Right ventricle myocardium inferior (tissue), 1 donor: ENCODE results near the gene TRAPPC1. TPM values are rescaled to one million over a fixed set of nuclear protein-coding genes. Genes with fewer than 3 reads are reported as not detected.

Experiments
- ATAC-seq: fragments of 200-7000 bp; cut with Tn5 transposase; one replicate; pipeline ENCODE4 v1.9.1; 2020; ENCODE audit warnings: mild to moderate bottlenecking, moderate library complexity
- DNase-seq: peaks from one replicate; pipeline ENCODE4 v3.0.0; 2021; ENCODE audit errors: missing footprints
- intact Hi-C: fragments of 100-400 bp; cut with DNase I; formaldehyde crosslinking; loops from one replicate; pipeline ENCODE4 v1.11.0; 2022
- total RNA-seq: library from RNA; stranded (reverse); fragmentation: NEBNext Ultra II Directional; extraction: Animal tissue kit (Norgen Biotek cat#: 25700); gene quantifications from one replicate; pipeline ENCODE4 v1.2.1, GENCODE V29; 2021
- donor health status: DM: no; HTN: yes; CAD: no; lungs with severe emphysema.

TRAPPC1 gene
- total RNA-seq, 1 donor from 2014 or later = 118 TPM

DNA sequence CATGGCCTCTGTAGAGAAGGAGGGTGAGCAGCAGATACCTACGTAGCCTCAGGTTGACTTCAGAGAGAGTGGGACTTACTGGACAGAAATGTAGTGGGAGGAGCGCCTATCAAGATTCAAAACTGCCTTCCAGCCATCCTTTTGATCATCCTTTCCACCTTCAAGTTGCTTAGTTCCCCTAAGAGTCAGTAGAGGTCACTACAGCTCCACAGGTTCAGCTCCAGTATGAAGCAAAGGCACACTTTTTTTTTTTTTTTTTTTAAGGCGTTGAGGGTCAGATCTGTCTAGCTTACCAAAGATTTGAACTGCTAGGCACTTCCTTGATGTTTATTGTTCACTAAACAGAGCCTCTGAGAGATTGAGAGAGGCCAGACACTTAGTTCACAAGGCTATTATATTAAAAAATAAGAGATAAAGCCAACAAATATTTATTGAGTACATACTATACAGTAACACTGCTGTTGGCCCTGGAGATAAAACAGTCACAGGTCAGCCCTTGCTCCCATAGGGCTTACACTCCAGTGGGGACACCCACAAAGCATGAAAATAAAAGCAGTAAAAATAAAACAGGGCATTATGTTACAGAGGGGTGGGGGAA, 18.7 kb downstream of the TRAPPC1 start:
- DNase-seq (no peak), ATAC-seq (no peak)
- intact Hi-C loops = loop anchor here (1.0 to 5.0 kb wide), 3 partner anchors 76 to 144 kb away; no protein-coding TSS in a partner anchor

DNA sequence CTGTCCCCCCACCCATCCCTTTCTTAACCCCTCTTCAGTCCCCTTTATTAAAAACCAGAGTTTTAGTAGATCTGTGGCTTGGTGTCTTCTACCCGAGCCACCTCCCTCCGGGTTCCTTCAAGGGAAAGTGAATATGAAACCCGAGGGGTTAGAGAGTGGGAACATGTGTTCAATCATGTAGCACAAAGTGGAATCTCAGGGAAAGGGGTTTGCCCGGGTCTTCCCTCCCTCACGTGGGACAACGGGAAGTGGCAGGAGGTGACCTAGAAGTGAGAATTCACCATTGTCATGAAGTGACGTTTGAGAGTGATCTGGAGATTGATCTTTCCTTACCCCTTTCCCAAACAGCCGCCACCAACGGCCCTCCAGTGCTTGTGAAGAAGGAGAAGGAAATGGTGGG, 20.6 kb downstream of the TRAPPC1 start:
- no peak for DNase-seq
- intact Hi-C loops = loop anchor here (5.0 kb wide), 1 partner anchor 146 kb away; no protein-coding TSS in a partner anchor
- ATAC-seq = no peak

DNA sequence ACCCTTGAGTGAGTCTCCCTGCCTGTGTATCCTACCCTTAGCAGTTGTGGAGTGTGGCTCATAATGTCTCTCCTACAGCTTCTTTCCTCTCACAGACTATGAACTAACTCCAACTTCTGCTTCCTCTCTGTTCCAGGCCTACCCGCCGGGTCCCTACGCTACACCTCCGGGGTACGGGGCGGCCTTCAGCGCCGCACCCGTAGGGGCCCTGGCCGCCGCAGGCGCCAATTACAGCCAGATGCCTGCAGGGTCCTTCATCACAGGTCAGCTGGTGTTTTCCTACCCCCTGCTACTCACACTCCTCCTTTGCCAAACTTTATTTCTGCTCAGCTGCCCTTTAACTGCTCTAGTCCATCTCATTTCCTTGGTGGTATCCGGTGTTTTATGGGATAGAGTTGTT, 21.0 kb downstream of the TRAPPC1 start:
- DNase-seq (no peak), ATAC-seq (no peak)
- intact Hi-C loops = loop anchor here (5.0 kb wide), 1 partner anchor 147 kb away; no protein-coding TSS in a partner anchor

DNA sequence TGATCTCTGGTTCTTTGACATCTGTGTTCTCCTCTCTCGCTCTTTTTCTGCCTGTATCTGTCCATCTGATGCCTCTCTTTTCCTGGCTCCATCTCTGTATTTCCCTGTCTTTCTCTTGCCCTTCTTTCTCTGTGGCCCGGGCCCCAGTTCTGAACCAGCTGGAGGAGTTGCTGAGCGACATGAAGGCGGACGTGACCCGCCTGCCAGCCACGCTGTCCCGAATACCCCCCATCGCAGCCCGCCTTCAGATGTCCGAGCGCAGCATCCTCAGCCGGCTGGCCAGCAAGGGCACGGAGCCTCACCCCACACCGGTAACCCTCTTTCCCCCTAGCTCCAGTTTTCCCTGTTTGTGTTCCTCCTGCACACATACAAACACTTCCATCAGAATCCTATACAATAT, 21.5 kb downstream of the TRAPPC1 start:
- DNase-seq = no peak
- ATAC-seq = no peak
- intact Hi-C loops = loop anchor here (5.0 kb wide), 1 partner anchor 147 kb away; no protein-coding TSS in a partner anchor

DNA sequence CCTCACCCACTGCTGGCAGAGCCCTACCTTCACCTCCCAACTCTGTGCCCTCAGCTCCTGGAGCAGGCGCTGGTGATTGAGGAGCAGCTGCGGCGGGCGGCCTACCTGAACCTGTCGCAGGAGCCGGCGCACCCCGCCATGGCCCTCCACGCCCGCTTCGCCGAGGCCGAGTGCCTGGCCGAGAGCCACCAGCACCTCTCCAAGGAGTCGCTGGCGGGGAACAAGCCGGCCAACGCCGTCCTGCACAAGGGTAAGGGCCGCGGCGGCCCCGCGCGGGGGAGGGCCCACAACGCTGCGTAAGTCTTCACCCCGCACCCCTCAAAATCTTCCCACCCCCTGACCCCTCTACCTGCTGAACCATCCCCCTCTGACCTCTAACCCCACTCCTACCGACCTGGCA, 22.7 kb downstream of the TRAPPC1 start:
- DNase-seq = no peak

DNA sequence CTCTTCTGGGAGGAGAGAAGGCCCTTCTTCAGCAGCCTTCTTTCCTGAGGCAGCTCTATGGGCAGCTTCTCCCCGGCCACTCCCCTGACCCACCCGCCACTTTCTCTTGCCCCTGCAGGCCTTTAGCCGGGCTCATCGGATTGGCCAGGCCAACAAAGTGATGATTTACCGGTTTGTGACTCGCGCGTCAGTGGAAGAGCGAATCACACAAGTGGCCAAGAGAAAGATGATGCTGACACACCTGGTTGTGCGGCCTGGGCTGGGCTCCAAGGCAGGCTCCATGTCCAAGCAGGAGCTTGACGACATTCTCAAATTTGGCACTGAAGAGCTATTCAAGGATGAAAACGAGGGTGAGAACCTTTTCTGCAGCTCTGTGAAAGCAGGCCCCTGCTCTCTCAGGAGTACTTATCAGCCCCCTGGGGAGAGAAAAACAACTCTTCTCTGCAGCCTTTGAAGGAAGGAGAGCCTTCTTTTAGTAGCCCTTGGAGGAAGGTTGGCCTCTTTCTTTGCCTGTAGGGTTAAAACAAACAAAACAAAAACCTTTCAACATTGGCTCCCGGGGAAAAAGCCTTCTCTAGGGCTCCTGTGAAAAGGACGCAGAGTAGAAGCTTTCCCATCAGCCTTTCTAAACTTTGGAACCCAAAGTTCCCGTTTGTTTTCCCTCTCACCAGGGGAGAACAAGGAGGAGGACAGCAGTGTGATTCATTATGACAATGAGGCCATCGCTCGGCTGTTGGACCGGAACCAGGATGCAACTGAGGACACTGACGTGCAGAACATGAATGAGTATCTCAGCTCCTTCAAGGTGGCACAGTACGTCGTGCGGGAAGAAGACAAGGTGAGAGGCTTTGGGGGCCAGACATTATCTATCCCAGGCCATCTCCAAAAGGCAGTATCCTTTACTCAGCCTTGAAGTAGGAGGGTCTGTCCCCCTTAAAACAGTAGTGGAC, 28.3 kb downstream of the TRAPPC1 start:
- intact Hi-C loops = no loop called here
- ATAC-seq (no peak), DNase-seq (no peak)

More for the DNA sequence above, 22.7 kb downstream of the TRAPPC1 start:
- intact Hi-C loops = no loop called here
- ATAC-seq = no peak

DNA sequence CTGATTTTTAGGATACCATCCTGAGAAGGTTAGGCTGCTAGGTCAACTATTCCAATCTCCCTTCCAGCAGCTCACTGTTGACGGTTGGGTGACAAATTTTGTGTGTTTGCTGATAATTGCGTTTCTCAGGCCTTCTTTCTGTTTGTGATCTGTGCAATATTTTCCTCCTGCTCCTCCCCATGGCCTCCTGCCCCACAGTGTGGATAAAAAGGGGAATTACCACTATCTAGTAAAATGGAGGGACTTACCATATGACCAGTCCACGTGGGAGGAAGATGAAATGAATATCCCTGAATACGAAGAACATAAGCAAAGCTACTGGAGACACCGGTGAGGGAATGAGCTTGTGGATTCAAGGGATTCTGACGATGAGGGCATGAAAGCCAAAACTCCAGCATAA, 34.0 kb downstream of the TRAPPC1 start:
- intact Hi-C loops = loop anchor here (1.0 to 10.0 kb wide), 2 partner anchors 35 to 73 kb away; no protein-coding TSS in a partner anchor
- no peak for DNase-seq
- peak; percentile 63 for ATAC-seq

DNA sequence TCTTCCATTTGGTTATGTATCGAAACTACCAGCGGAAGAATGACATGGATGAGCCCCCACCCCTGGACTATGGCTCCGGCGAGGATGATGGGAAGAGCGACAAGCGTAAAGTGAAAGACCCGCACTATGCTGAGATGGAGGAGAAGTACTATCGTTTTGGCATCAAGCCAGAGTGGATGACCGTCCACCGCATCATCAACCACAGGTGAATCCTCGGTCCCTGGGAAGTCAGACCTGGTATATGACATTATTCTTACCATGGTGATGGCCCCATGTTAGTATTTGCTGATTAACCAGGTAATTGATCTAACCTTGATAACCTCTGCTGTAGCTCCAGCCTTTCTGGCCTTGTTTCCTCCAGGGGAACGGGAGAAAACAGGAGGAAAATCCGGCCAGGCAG, 34.7 kb downstream of the TRAPPC1 start:
- DNase-seq = no peak
- intact Hi-C loops = loop anchor here (1.0 to 10.0 kb wide), 2 partner anchors 35 to 72 kb away; no protein-coding TSS in a partner anchor
- no peak for ATAC-seq

DNA sequence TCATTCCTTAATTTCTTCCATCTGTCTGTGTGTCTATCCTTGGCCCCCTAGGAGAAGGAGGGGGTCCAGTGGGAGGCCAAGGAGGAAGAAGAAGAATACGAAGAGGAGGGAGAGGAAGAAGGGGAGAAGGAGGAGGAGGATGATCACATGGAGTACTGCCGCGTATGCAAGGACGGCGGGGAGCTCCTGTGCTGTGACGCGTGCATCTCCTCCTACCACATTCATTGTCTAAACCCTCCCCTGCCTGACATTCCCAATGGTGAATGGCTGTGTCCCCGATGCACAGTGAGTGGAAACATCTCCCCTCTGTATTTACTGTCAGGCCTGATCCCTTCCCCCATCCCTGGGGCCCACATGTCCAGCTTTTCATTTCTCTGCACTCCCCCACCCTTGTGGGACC, 36.9 kb downstream of the TRAPPC1 start:
- DNase-seq (no peak), ATAC-seq (no peak)
- intact Hi-C loops = loop anchor here (10.0 kb wide), 1 partner anchor 70 kb away; no protein-coding TSS in a partner anchor

DNA sequence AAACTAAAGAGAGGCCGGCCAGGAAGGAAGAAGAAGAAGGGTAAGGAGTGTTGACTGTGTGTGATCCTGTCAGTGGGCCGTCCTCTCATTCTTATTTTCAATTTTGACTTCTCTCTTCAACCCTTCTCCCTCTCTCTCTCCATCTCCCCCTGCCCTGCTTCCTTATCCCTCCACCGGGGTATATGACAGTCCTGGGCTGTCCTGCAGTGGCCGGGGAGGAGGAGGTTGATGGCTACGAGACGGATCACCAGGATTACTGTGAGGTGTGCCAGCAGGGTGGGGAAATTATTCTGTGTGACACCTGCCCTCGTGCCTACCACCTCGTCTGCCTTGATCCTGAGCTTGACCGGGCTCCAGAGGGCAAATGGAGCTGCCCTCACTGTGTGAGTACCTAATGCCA, 37.5 kb downstream of the TRAPPC1 start:
- ATAC-seq (no peak), DNase-seq (no peak)
- intact Hi-C loops = loop anchor here (10.0 kb wide), 1 partner anchor 69 kb away; no protein-coding TSS in a partner anchor

DNA sequence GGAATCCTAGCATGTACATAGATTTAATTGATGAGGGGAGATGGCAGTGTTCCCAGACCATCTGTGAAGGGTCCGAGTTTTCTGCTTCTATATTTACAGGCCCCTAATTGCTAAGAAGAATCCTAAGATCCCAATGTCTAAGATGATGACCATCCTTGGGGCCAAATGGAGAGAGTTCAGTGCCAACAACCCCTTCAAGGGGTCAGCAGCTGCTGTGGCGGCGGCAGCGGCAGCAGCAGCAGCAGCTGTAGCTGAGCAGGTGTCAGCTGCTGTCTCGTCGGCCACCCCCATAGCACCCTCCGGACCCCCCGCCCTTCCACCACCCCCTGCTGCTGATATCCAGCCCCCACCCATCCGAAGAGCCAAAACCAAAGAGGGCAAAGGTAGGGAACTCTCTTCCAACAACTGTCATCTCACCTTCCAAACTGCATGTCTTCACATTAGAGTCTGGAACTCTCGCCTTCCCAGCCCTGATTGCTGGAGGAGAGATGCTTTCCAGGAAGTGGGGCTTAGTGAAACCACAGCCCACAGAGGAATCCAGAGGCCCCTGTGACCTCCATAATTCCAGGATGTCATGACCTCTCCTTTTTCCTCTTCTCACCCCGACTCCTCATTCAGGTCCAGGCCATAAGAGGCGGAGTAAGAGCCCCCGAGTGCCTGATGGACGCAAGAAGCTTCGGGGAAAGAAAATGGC, 38.4 kb downstream of the TRAPPC1 start:
- DNase-seq = no peak
- intact Hi-C loops = loop anchor here (10.0 kb wide), 1 partner anchor 69 kb away; no protein-coding TSS in a partner anchor
- ATAC-seq = no peak

DNA sequence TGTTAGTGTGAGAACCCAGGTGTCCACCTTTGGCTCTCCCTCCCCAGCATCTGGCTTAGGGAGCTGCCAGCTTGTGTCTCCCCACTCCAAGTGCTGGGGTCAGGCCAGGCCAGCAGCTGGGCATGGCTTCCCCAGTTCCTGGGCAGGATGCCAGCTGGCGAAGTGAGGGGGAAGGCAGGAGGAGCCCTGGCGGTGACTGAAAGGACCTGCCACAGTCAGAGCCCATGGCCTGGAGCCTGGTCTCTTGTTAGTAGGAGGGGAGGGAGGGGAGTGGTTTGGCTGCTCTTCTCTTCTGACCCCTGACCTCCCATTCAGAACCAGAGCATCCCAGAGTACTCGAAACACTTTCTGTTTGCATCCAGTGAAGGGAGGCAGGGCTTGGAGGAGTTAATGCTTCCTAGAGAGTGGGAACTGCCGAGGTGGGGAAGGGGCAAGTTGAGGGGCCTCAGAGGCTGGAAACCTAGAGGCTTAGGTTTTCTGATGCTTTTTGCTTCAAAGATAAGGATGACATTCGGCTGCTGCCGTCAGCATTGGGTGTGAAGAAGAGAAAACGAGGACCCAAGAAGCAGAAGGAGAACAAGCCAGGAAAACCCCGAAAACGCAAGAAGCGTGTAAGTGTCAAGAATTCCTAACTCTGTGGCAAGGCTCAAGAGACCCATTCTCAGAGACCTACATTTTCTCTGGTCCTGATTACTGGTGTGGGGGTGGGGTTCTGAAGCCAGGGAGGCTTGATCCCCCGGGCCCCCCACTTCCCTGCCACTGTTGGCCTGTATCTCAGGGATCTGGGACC, 42.4 kb downstream of the TRAPPC1 start:
- DNase-seq = peak; percentile 98
- intact Hi-C loops = loop anchor here (2.0 kb wide), 2 partner anchors 25 to 31 kb away; partner anchors contain the start of gene CYB5D1
- peak; percentile 82 for ATAC-seq

DNA sequence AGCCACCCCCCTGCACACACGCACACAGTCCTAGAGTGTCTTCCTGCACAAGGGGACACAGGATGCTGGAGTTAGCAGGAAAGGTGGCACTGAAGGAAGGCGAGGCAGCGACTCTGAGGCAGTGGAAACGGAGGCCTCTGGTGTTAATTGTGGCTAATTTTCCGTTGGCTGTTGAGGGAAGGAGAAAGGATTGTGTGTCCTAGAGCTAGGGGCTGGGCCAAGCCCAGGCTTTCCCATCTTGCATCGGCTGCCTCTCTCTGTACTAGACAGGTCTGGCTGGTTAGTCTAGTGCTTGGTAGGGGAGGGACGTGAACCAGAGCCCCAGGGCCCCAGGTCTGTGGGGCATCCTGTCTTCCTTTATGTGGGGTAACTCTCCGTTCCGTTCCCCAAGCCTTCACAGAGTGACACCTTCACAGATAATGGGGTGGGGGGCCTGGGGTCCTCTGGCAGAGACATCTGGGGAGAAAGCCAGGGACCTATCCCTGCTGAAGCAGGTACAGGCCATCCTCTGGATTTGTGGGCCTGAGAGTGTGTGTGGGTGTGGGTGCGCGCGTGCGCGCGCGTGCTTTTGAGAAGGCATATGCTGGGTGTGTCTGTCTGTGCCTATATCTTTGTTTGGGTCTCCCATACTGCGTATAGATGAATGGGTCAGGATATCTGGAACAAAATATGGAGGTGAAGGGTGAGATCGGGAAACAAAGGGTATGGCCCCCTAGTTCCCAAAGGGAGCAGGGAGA, 43.4 kb downstream of the TRAPPC1 start, which contains the start of gene CHD3:
Gene CHD3, plus strand, starts transcription at position 606 of the 737 bp plus-strand sequence. CDS start 212 bp downstream, outside the sequence.
- ATAC-seq (peak; percentile 6), DNase-seq (no peak)
- intact Hi-C loops = loop anchor here (2.0 kb wide), 2 partner anchors 26 to 30 kb away; partner anchors contain the start of gene CYB5D1

DNA sequence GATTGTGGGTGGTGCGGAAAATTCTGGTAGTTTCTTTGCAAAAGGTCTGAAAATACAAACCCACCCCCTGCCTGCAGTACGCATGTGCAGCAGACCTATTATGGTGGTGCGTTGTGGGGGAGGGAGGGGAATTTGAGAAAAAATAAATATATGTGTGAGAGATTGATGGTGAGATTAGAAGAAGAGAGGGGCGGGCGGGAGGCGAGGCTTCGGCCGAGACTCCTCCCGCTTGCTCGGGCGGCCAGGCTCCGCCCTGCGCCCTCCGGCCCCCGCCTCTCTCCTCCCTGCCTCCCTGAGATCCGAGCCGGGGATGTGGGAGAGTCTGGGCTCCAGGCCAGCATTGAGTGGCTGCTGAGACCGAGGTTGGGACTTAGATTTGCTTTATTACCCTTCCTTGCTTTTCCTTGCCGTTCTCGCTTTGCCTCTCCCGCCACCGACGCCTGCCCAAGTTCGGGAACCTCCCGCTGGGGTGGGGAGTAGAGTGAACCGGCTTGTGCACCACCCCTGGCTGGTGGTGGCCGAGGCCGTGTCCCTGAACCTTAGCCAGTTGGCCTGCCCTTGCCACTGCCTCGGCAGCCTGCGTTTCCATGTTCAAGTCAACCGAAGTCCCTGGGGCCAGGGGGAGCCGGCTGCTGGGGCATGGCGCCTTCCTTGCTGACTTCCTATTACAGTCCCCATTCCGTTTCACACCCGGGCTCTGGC, 44.1 kb downstream of the TRAPPC1 start:
- peak; percentile 94 for DNase-seq
- peak; percentile 88 for ATAC-seq
- intact Hi-C loops = loop anchor here (2.0 kb wide), 2 partner anchors 27 to 29 kb away; partner anchors contain the start of gene CYB5D1

DNA sequence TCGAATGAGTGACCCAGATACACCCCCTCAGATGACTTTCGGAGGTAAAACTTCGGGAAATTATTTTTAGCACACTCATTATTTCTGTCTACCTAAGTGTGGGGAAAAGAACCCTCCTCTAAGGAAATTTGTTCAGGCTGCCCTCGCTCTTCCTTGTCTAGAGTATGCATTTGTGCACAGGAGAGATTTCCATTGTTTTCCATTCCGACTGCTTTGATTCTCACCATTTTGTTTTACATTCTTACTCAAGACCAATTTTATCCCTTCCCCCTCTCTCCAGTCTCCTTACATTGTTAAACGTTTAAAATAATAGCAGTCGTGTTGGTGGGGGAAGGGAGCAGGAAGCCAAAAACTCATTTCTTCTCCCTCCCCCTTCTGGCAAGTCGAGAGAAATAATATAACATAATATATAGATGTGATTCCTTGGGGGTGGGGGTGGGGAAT, 44.7 kb downstream of the TRAPPC1 start:
- DNase-seq (no peak), ATAC-seq (no peak)
- intact Hi-C loops = no loop called here

DNA sequence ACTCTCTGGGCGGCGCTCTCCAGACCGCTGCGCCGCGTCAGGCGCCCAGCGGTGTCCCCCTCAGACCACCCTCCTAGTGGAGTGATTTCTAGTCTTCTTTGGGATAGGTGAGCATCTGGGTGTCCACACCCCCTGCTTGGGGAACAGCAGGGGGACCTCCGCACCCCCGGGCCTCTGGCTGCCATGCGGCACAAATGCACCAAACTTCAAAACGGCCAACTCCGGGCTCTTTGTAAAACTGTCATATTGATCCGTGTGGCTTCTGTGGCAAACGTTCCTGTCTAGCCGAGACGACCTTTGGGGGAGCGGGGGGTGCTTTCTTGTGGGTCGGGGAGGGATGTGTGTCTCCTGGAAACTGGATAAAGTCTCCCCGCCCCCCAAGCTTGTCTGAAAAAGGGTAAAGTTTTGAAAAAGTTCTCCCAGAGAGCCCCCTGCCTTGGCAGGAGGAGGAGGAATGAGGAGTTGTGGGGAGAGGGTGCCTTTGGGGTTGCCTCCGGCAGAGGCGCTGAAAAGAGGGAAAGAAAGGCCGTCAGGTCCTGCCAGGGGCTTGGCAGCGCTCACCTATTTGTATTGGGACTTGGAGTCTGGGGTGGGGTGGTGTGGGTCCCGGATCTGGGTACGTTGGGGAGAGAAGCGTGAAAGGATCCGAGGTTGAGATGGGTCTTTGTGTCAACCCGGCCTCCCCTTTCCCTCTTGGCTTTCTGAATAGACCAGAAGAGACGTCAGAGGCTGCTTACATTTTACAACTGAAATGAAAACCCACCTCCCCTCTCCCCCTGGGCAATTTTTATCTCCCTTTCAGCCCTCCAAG, 45.3 kb downstream of the TRAPPC1 start:
- intact Hi-C loops = no loop called here
- ATAC-seq = no peak
- peak; percentile 71 for DNase-seq
